Measurements from ENCODE around the gene ABHD17A.

Gene ABHD17A

GRCh38 chr19:1858412-1859081, 26.7 kb downstream of the ABHD17A start:
- H3K4me1 ChIP-seq (ENCODE audit: control insufficient read depth in 1 of 2, insufficient read depth in 2 of 2, low read length in 2 of 2) = peaks cover 64 to 68% of the 10 kb centered on the region in 2 donors

GRCh38 chr19:1857648-1858326, 27.5 kb downstream of the ABHD17A start:
- Histone ChIP-seq H3K9ac (ENCODE audit: low read depth in 1 of 2, low read length in 2 of 2) (peak overlapping the region; percentile 76 to 97), H3K4me1 (ENCODE audit: control insufficient read depth in 1 of 2, insufficient read depth in 2 of 2, low read length in 2 of 2) (peaks cover 70 to 72% of the 10 kb centered on the region in 2 donors), H3K9me3 (ENCODE audit: control insufficient read depth in 1 of 2, low read length in 2 of 2) (no peaks in the 10 kb centered on the region), H3K27me3 (ENCODE audit: control insufficient read depth in 1 of 2, insufficient read depth in 2 of 2, low read length in 2 of 2) (no peaks in the 10 kb centered on the region), H3K4me3 (ENCODE audit: low read depth in 1 of 2, low read length in 2 of 2) (peak overlapping the region; percentile 65 to 67), H3K36me3 (ENCODE audit: control insufficient read depth in 1 of 2, insufficient read depth in 2 of 2, low read length in 2 of 2) (no peaks in the 10 kb centered on the region), H3K27ac (ENCODE audit: low read depth, low read length) (peak overlapping the region; percentile 96)

More at GRCh38 chr19:1858412-1859081, 26.7 kb downstream of the ABHD17A start:
- Histone ChIP-seq H3K27ac (ENCODE audit: low read depth, low read length) (peak overlapping the region; percentile 96), H3K27me3 (ENCODE audit: control insufficient read depth in 1 of 2, insufficient read depth in 2 of 2, low read length in 2 of 2) (no peaks in the 10 kb centered on the region), H3K36me3 (ENCODE audit: control insufficient read depth in 1 of 2, insufficient read depth in 2 of 2, low read length in 2 of 2) (no peaks in the 10 kb centered on the region), H3K9me3 (ENCODE audit: control insufficient read depth in 1 of 2, low read length in 2 of 2) (no peaks in the 10 kb centered on the region), H3K4me3 (ENCODE audit: low read depth in 1 of 2, low read length in 2 of 2) (peak overlapping the region; percentile 16 to 67), H3K9ac (ENCODE audit: low read depth in 1 of 2, low read length in 2 of 2) (peak overlapping the region; percentile 76 to 97)

GRCh38 chr19:1856698-1857603, 28.3 kb downstream of the ABHD17A start:
- peak overlapping the region; percentile 65 to 67 for H3K4me3 ChIP-seq (ENCODE audit: low read depth in 1 of 2, low read length in 2 of 2)
- H3K27me3 ChIP-seq (ENCODE audit: control insufficient read depth in 1 of 2, insufficient read depth in 2 of 2, low read length in 2 of 2) = no peaks in the 10 kb centered on the region
- peak overlapping the region; percentile 96 for H3K27ac ChIP-seq (ENCODE audit: low read depth, low read length)
- H3K9ac ChIP-seq (ENCODE audit: low read depth in 1 of 2, low read length in 2 of 2) = peak overlapping the region; percentile 97
- no peaks in the 10 kb centered on the region for H3K36me3 ChIP-seq (ENCODE audit: control insufficient read depth in 1 of 2, insufficient read depth in 2 of 2, low read length in 2 of 2)
- no peaks in the 10 kb centered on the region for H3K9me3 ChIP-seq (ENCODE audit: control insufficient read depth in 1 of 2, low read length in 2 of 2)
- H3K4me1 ChIP-seq (ENCODE audit: control insufficient read depth in 1 of 2, insufficient read depth in 2 of 2, low read length in 2 of 2) = peaks cover 68 to 78% of the 10 kb centered on the region in 2 donors

- no peaks in the 10 kb centered on the region for H3K36me3 ChIP-seq (ENCODE audit: control insufficient read depth in 1 of 2, insufficient read depth in 2 of 2, low read length in 2 of 2)
- peak overlapping the region; percentile 97 for H3K9ac ChIP-seq (ENCODE audit: low read depth in 1 of 2, low read length in 2 of 2)
- H3K9me3 ChIP-seq (ENCODE audit: control insufficient read depth in 1 of 2, low read length in 2 of 2) = no peaks in the 10 kb centered on the region
- H3K4me1 ChIP-seq (ENCODE audit: control insufficient read depth in 1 of 2, insufficient read depth in 2 of 2, low read length in 2 of 2) = peaks cover 62 to 74% of the 10 kb centered on the region in 2 donors
- H3K27ac ChIP-seq (ENCODE audit: low read depth, low read length) = peak overlapping the region; percentile 96
- peak overlapping the region; percentile 65 to 67 for H3K4me3 ChIP-seq (ENCODE audit: low read depth in 1 of 2, low read length in 2 of 2)
- H3K27me3 ChIP-seq (ENCODE audit: control insufficient read depth in 1 of 2, insufficient read depth in 2 of 2, low read length in 2 of 2) = no peaks in the 10 kb centered on the region
Measured at GRCh38 chr19:1856345-1856697, 29.0 kb downstream of the ABHD17A start.

GRCh38 chr19:1855828-1856255, 29.5 kb downstream of the ABHD17A start:
- Histone ChIP-seq H3K27me3 (ENCODE audit: control insufficient read depth in 1 of 2, insufficient read depth in 2 of 2, low read length in 2 of 2) (no peaks in the 10 kb centered on the region), H3K27ac (ENCODE audit: low read depth, low read length) (peak overlapping the region; percentile 96), H3K9ac (ENCODE audit: low read depth in 1 of 2, low read length in 2 of 2) (peak overlapping the region; percentile 97), H3K4me3 (ENCODE audit: low read depth in 1 of 2, low read length in 2 of 2) (peak overlapping the region; percentile 65 to 67), H3K4me1 (ENCODE audit: control insufficient read depth in 1 of 2, insufficient read depth in 2 of 2, low read length in 2 of 2) (peaks cover 57 to 71% of the 10 kb centered on the region in 2 donors), H3K36me3 (ENCODE audit: control insufficient read depth in 1 of 2, insufficient read depth in 2 of 2, low read length in 2 of 2) (no peaks in the 10 kb centered on the region), H3K9me3 (ENCODE audit: control insufficient read depth in 1 of 2, low read length in 2 of 2) (no peaks in the 10 kb centered on the region)

GRCh38 chr19:1855040-1855827, 30.1 kb downstream of the ABHD17A start:
- Histone ChIP-seq H3K4me3 (ENCODE audit: low read depth in 1 of 2, low read length in 2 of 2) (peak overlapping the region; percentile 65 to 67), H3K9me3 (ENCODE audit: control insufficient read depth in 1 of 2, low read length in 2 of 2) (no peaks in the 10 kb centered on the region), H3K4me1 (ENCODE audit: control insufficient read depth in 1 of 2, insufficient read depth in 2 of 2, low read length in 2 of 2) (peaks cover 51 to 65% of the 10 kb centered on the region in 2 donors), H3K27ac (ENCODE audit: low read depth, low read length) (peak overlapping the region; percentile 96), H3K27me3 (ENCODE audit: control insufficient read depth in 1 of 2, insufficient read depth in 2 of 2, low read length in 2 of 2) (no peaks in the 10 kb centered on the region), H3K9ac (ENCODE audit: low read depth in 1 of 2, low read length in 2 of 2) (peak overlapping the region; percentile 97), H3K36me3 (ENCODE audit: control insufficient read depth in 1 of 2, insufficient read depth in 2 of 2, low read length in 2 of 2) (no peaks in the 10 kb centered on the region)

- Histone ChIP-seq H3K36me3 (ENCODE audit: control insufficient read depth in 1 of 2, insufficient read depth in 2 of 2, low read length in 2 of 2) (no peaks in the 10 kb centered on the region), H3K4me1 (ENCODE audit: control insufficient read depth in 1 of 2, insufficient read depth in 2 of 2, low read length in 2 of 2) (peaks cover 49 to 61% of the 10 kb centered on the region in 2 donors), H3K27ac (ENCODE audit: low read depth, low read length) (peak overlapping the region; percentile 75), H3K27me3 (ENCODE audit: control insufficient read depth in 1 of 2, insufficient read depth in 2 of 2, low read length in 2 of 2) (no peaks in the 10 kb centered on the region), H3K9me3 (ENCODE audit: control insufficient read depth in 1 of 2, low read length in 2 of 2) (no peaks in the 10 kb centered on the region), H3K4me3 (ENCODE audit: low read depth in 1 of 2, low read length in 2 of 2) (peak overlapping the region in 1 of 2 donors; percentile 67), H3K9ac (ENCODE audit: low read depth in 1 of 2, low read length in 2 of 2) (peak overlapping the region; percentile 38 to 97)
Measured at GRCh38 chr19:1854542-1855039, 30.7 kb downstream of the ABHD17A start.

- H3K27me3 ChIP-seq (ENCODE audit: control insufficient read depth in 1 of 2, insufficient read depth in 2 of 2, low read length in 2 of 2) = no peaks in the 10 kb centered on the region
- no peaks in the 10 kb centered on the region for H3K9me3 ChIP-seq (ENCODE audit: control insufficient read depth in 1 of 2, low read length in 2 of 2)
- H3K4me3 ChIP-seq (ENCODE audit: low read depth in 1 of 2, low read length in 2 of 2) = no peak overlapping the region
- no peaks in the 10 kb centered on the region for H3K36me3 ChIP-seq (ENCODE audit: control insufficient read depth in 1 of 2, insufficient read depth in 2 of 2, low read length in 2 of 2)
- H3K27ac ChIP-seq (ENCODE audit: low read depth, low read length) = no peak overlapping the region
- H3K4me1 ChIP-seq (ENCODE audit: control insufficient read depth in 1 of 2, insufficient read depth in 2 of 2, low read length in 2 of 2) = peaks cover 45 to 56% of the 10 kb centered on the region in 2 donors
- peak overlapping the region in 1 of 2 donors; percentile 48 for H3K9ac ChIP-seq (ENCODE audit: low read depth in 1 of 2, low read length in 2 of 2)
Measured at GRCh38 chr19:1854039-1854541, 31.2 kb downstream of the ABHD17A start.
